C4-2B (cell line): ENCODE data around the gene UBQLN4.

Source experiments
- ZFX ChIP-seq: fragments of 450-650 bp; IDR thresholded peaks from 2 replicates; pipeline ENCODE4 v1.6.1; 2017
- TF ChIP-seq, protein P1 (sequence below): fragments of 450-650 bp; conservative IDR thresholded peaks from 2 replicates; pipeline ENCODE4 v1.5.1; 2017; ENCODE audit warnings: mild to moderate bottlenecking

DNA sequence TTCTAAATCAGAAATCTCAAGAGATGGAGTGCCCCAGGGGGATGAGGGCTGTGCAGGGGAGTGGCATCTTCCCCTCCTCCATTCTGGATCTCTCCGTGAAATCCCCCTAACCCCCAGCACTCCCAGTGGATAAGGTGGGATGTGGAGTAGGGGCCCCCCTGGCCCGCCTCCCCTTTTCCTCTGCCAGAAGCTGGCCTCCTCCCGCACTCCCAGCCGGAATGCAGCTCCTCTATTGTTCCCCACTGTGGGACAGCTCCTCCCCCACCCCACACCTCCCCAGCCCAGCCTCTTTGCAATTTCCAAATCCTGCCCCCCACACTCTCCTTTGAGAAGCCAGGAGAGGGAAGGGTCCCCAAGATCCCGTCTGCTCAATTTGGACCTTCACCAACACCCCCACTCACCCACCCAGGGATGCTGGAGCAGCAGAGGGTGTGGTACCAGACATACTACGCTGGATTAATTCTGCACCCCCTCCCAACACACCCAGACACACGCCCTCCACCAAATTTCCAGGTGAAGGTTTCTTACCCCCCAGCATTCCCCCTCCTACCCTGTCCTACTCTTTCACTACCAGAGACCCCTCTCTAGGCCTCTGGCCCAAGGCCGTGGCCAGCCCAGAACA is 26.8 kb upstream of the UBQLN4 start:
- TF ChIP-seq, protein P1, sequence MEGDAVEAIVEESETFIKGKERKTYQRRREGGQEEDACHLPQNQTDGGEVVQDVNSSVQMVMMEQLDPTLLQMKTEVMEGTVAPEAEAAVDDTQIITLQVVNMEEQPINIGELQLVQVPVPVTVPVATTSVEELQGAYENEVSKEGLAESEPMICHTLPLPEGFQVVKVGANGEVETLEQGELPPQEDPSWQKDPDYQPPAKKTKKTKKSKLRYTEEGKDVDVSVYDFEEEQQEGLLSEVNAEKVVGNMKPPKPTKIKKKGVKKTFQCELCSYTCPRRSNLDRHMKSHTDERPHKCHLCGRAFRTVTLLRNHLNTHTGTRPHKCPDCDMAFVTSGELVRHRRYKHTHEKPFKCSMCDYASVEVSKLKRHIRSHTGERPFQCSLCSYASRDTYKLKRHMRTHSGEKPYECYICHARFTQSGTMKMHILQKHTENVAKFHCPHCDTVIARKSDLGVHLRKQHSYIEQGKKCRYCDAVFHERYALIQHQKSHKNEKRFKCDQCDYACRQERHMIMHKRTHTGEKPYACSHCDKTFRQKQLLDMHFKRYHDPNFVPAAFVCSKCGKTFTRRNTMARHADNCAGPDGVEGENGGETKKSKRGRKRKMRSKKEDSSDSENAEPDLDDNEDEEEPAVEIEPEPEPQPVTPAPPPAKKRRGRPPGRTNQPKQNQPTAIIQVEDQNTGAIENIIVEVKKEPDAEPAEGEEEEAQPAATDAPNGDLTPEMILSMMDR, result no peak
- TF ChIP-seq ZFX, result no peak
